Stomach (tissue), 9 donors: Measurements from ENCODE around the gene NRG2. TPM values are rescaled to one million over a fixed set of nuclear protein-coding genes. Genes with fewer than 3 reads are reported as not detected.

Source experiments
- DNase-seq, 2 donors: peaks; one replicate each; pipeline versions ENCODE4 v3.0.0 to v3.0.0-alpha.2; 2013 to 2019
- H3K27ac ChIP-seq, 5 donors: fragments of 200-600 bp in 4 of 5; sonication (generic) in 4 of 5; one replicate each; pipeline ENCODE4 v1.5.1; 2013 to 2019; ENCODE audit warnings: mild to moderate bottlenecking in 1 of 5, moderate library complexity in 1 of 5
- H3K27me3 ChIP-seq, 3 donors: fragments of 200-600 bp; sonication (generic); one replicate each; pipeline ENCODE4 v1.5.1; 2017 to 2019; ENCODE audit warnings: mixed run types in 1 of 3
- H3K36me3 ChIP-seq, 4 donors: fragments of 200-600 bp; sonication (generic); 1 replicate in 3 of 4; 2 replicates in 1 of 4; pipeline ENCODE4 v1.5.1; 2016 to 2019
- H3K4me1 ChIP-seq, 4 donors: fragments of 200-600 bp; sonication (generic); one replicate each; pipeline ENCODE4 v1.5.1; 2016 to 2019
- H3K4me3 ChIP-seq, 4 donors: fragments of 200-600 bp; sonication (generic) in 3 of 4; one replicate each; pipeline ENCODE4 v1.5.1; 2016 to 2019; ENCODE audit warnings: mild to moderate bottlenecking in 1 of 4
- H3K9me3 ChIP-seq, 4 donors: fragments of 200-600 bp; sonication (generic); one replicate each; pipeline ENCODE4 v1.5.1; 2016 to 2019
- EP300 ChIP-seq: sonication (generic); formaldehyde crosslinking; IDR thresholded peaks from one replicate; pipeline ENCODE4 v1.6.1; 2017; ENCODE audit warnings: antibody characterized with exemption
- POLR2A ChIP-seq, 4 donors: fragments of 450-650 bp; IDR thresholded peaks; one replicate each; pipeline ENCODE4 v1.6.1; 2016; ENCODE audit warnings: antibody characterized with exemption in 4 of 4, control low read depth in 2 of 4, mild to moderate bottlenecking in 1 of 4, moderate library complexity in 1 of 4
- POLR2AphosphoS5 ChIP-seq, 3 donors: sonication (generic); formaldehyde crosslinking; IDR thresholded peaks; one replicate each; pipeline ENCODE4 v1.6.1; 2016; ENCODE audit warnings: antibody characterized with exemption in 3 of 3
- WGBS, 5 donors: extraction: QIAGEN DNeasy Blood & Tissue Kit in 3 of 5; methylation state at CpG; one replicate each; pipeline versions ENCODE4 v1.1.5 to v1.1.7; 2013 to 2018; 5-methylcytosine and 5-hydroxymethylcytosine counted together
- intact Hi-C: fragments of 100-400 bp; cut with DNase I; formaldehyde crosslinking; loops from one replicate; pipeline ENCODE4 v1.15.1; 2023; ENCODE audit warnings: low total_unique reads
- polyA plus RNA-seq, 3 donors: library from polyadenylated mRNA; stranded (reverse); fragments of 200-250 nt; gene quantifications; one replicate each; pipeline ENCODE4 v1.2.3, GENCODE V29; 2013
- total RNA-seq, 5 donors: library from RNA; depleted of rRNA; stranded (reverse); fragments of >200 nt; gene quantifications; one replicate each; pipeline versions ENCODE4 v1.1.0 to v1.2.3, GENCODE V29; 2014 to 2016
- TF ChIP-seq, protein P1 (sequence below), 7 experiments: fragments of 450-650 bp in 4 of 7; fragments of 200-600 bp in 3 of 7; sonication (generic) in 3 of 7; IDR thresholded peaks; one replicate each; pipeline ENCODE4 v1.5.1; 2016 to 2019; ENCODE audit warnings: antibody characterized with exemption in 7 of 7, control low read depth in 2 of 7, mild to moderate bottlenecking in 1 of 7
- donor health status: healthy with polysubstance abuse.
- donor health status: Bipolar disorder and iron deficiency.
- donor health status: healthy.

The NRG2 gene
- total and polyA plus RNA-seq, 8 donors = 0.25 to 22.2 (median 1.2) TPM; not detected in 1

DNA sequence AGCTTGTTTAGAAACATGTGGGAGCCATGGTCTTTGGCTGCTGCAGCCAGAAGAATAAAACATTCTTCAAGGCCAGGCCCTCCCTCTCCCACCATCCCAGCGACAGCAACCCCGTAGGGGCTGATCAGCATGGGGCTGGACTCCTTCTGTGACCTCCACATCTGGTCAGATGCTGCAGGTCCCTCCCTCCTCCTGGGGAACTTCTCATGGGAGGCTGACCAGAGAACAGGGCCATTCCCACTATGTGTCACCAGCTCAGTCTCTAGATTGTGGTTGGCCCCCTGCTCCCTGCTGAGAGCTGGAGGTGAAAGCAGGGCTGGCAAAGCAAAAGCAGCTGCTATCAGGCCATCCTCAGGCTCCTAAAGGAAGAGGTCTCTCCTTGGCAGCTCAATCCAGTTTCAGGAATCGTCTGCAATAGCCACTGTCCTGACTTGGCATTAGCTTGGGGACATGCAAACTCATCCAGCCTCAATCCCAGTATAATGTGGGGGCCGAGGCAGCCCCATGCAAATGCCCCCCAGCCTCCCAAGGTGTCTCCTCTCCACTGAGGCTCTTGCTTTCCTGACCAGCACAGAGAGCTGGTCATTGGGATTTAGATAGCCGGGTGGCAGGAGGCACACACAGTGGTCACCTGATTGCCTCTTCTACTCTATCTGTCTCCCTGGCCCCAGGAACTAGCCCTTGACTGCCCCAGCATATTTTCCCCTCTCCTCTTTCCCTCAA is 81.5 kb downstream of the NRG2 start:
- intact Hi-C loops = no loop called here

DNA sequence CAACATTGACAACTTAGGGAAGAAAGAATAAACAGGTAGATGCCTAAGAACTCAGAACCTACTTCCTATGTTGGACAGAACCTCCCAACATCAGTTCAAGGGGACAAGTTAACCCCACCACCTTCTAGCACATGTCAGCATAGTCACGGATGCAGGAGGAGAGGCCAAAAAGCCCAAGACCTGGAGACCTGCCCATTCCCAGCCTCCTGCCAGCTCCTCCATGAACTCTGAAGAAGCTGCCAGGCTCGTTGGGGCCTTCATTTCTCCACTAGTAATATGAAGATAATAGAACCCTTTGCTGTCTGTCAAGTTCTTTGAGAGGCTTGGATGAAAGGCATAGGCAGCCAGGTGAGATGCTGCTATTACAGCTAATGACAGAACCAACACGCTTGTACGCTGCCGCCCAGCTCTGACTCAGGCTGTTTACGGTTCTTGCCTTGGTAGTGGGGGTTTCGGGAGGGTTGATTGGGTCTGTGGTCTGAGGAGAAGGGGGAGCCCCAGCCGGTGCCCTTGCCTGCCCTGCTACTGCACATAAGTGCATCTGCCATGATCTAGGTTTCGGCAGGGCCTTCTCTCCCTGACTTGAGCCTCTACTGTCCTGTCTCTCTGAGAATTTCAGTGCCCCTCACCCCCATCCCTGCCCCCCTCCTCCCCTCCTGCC is 82.2 kb downstream of the NRG2 start:
- no peaks in the 10 kb centered on the region for H3K36me3 ChIP-seq
- TF ChIP-seq POLR2AphosphoS5 (IDR thresholded peaks at IDR 0.05) (no peak), EP300 (no peak), POLR2A (IDR thresholded peaks at IDR 0.05) (no peak)
- TF ChIP-seq, protein P1, sequence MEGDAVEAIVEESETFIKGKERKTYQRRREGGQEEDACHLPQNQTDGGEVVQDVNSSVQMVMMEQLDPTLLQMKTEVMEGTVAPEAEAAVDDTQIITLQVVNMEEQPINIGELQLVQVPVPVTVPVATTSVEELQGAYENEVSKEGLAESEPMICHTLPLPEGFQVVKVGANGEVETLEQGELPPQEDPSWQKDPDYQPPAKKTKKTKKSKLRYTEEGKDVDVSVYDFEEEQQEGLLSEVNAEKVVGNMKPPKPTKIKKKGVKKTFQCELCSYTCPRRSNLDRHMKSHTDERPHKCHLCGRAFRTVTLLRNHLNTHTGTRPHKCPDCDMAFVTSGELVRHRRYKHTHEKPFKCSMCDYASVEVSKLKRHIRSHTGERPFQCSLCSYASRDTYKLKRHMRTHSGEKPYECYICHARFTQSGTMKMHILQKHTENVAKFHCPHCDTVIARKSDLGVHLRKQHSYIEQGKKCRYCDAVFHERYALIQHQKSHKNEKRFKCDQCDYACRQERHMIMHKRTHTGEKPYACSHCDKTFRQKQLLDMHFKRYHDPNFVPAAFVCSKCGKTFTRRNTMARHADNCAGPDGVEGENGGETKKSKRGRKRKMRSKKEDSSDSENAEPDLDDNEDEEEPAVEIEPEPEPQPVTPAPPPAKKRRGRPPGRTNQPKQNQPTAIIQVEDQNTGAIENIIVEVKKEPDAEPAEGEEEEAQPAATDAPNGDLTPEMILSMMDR (IDR thresholded peaks at IDR 0.05) = no peak
- no peak for DNase-seq
- no peaks in the 10 kb centered on the region for H3K9me3 ChIP-seq
- no peaks in the 10 kb centered on the region for H3K27me3 ChIP-seq
- intact Hi-C loops = no loop called here
- no peak overlapping the region for H3K4me3 ChIP-seq
- WGBS, 5 donors = 75 to 81% (median 79%) methylated on average over 9 of the region's 9 CpGs
- no peak overlapping the region for H3K27ac ChIP-seq
- no peaks in the 10 kb centered on the region for H3K4me1 ChIP-seq

More for the DNA sequence above, 81.5 kb downstream of the NRG2 start:
- 43 to 73% (median 62%) methylated on average over 3 to 5 of the region's 5 CpGs for WGBS, 5 donors
- Histone ChIP-seq H3K27me3 (no peaks in the 10 kb centered on the region), H3K36me3 (no peaks in the 10 kb centered on the region), H3K4me1 (no peaks in the 10 kb centered on the region), H3K4me3 (no peak overlapping the region), H3K9me3 (no peaks in the 10 kb centered on the region), H3K27ac (no peak overlapping the region)
- no peak for DNase-seq
- TF ChIP-seq, protein P1 (IDR thresholded peaks at IDR 0.05) = no peak
- TF ChIP-seq POLR2A (IDR thresholded peaks at IDR 0.05) (no peak), EP300 (no peak), POLR2AphosphoS5 (IDR thresholded peaks at IDR 0.05) (no peak)

DNA sequence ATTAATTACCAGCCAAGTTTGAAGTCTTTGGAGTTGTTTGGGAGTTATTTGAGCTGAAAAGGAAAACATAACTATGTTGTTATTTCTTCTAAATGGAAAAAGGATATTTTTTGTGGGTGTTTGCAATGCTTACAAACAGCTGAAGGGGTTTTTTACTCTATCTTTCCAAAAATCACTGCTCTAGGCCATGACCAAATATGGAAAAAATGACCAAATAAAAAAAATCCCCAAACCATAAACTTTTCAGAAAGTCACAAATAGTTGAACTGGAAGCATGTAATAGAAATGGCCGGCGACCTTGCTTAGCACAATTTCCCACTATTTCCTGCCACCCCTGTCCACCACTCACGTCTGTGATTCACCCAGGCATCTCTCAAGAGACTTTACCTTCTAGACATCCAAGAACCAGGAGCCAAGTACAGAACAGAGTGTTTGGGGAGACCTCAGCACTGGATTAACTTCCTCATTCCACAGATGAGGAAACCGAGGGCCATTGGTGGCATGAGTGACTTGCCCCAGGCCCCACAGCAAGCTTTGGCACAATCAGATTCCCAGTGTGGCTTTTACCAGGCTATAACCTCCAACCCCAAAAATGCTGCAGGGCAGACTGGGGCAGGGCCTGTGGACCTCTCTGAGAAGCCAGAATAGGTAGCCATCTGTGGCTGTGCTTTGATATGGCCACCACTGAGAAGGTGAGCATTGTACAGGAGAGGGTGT is 84.5 kb downstream of the NRG2 start:
- Histone ChIP-seq H3K4me3 (no peak overlapping the region), H3K9me3 (no peaks in the 10 kb centered on the region), H3K27me3 (no peaks in the 10 kb centered on the region), H3K4me1 (no peaks in the 10 kb centered on the region), H3K27ac (no peak overlapping the region), H3K36me3 (no peaks in the 10 kb centered on the region)
- intact Hi-C loops = no loop called here
- TF ChIP-seq EP300 = no peak
- no peak for TF ChIP-seq POLR2A (IDR thresholded peaks at IDR 0.05)
- no peak for TF ChIP-seq POLR2AphosphoS5 (IDR thresholded peaks at IDR 0.05)
- TF ChIP-seq, protein P1 (IDR thresholded peaks at IDR 0.05) = no peak
- WGBS, 5 donors = 69 to 81% (median 73%) methylated on average over 4 of the region's 4 CpGs
- no peak for DNase-seq

- peaks cover 0 to 3% (median 0%) of the 10 kb centered on the region in 3 donors for H3K27me3 ChIP-seq
- H3K4me3 ChIP-seq = no peak overlapping the region
- DNase-seq = no peak
- no peak overlapping the region for H3K27ac ChIP-seq
- TF ChIP-seq EP300 = no peak
- TF ChIP-seq, protein P1 (IDR thresholded peaks at IDR 0.05) = no peak
- no peak for TF ChIP-seq POLR2AphosphoS5 (IDR thresholded peaks at IDR 0.05)
- no peak for TF ChIP-seq POLR2A (IDR thresholded peaks at IDR 0.05)
- intact Hi-C loops = no loop called here
- H3K9me3 ChIP-seq = no peaks in the 10 kb centered on the region
- no peaks in the 10 kb centered on the region for H3K4me1 ChIP-seq
- H3K36me3 ChIP-seq = no peaks in the 10 kb centered on the region
- 85 to 89% (median 87%) methylated on average over 4 of the region's 4 CpGs for WGBS, 5 donors
Observed at GRCh38 chr5:139956342-139956741, 86.8 kb downstream of the NRG2 start.
